HG03066 (cell line): ENCODE measurements around the gene CCDC146.
A peak's percentile ranks its signal among the peaks of the same experiment; 100 is the strongest.
"Not testable (repeated sequence)": the region's sequence is repeated elsewhere in the genome, so short reads cannot be mapped to it uniquely, and the experiment has no call there.

Experiments used
- ATAC-seq: cut with Tn5 transposase; IDR thresholded peaks from one replicate; pipeline ENCODE4 v1.9.1; 2021; ENCODE audit warnings: low read depth; ENCODE audit not compliant: unreplicated experiment

Gene CCDC146

GRCh38 chr7:77138668-77139067 lies 16.3 kb downstream of the CCDC146 start:
- not testable (repeated sequence) for ATAC-seq

- not testable (repeated sequence) for ATAC-seq
These were observed 17.9 kb downstream of the CCDC146 start for GRCh38 chr7:77140291-77140690.

GRCh38 chr7:77152232-77152631 lies 29.8 kb downstream of the CCDC146 start:
- ATAC-seq, result not testable (repeated sequence)

- peak; percentile 49 for ATAC-seq
These were observed 32.6 kb downstream of the CCDC146 start for GRCh38 chr7:77154917-77155464.

GRCh38 chr7:77155601-77156377 lies 33.4 kb downstream of the CCDC146 start:
- ATAC-seq, result not testable (repeated sequence)

- ATAC-seq, result peak; percentile 82
These were observed 34.6 kb downstream of the CCDC146 start for GRCh38 chr7:77157034-77157433.

- peak; percentile 58 for ATAC-seq
These were observed 35.0 kb downstream of the CCDC146 start for GRCh38 chr7:77157446-77157845.

- not testable (repeated sequence) for ATAC-seq
These were observed 48.7 kb downstream of the CCDC146 start for GRCh38 chr7:77171073-77171472.

- ATAC-seq, result not testable (repeated sequence)
These were observed 50.2 kb downstream of the CCDC146 start for GRCh38 chr7:77172437-77173172.

GRCh38 chr7:77174418-77174817 lies 52.0 kb downstream of the CCDC146 start:
- ATAC-seq, result not testable (repeated sequence)

GRCh38 chr7:77175274-77175800 lies 52.9 kb downstream of the CCDC146 start:
- ATAC-seq, result not testable (repeated sequence)

GRCh38 chr7:77177321-77177904 lies 55.0 kb downstream of the CCDC146 start:
- not testable (repeated sequence) for ATAC-seq

- not testable (repeated sequence) for ATAC-seq
These were observed 55.6 kb downstream of the CCDC146 start for GRCh38 chr7:77178024-77178423.

- no peak for ATAC-seq
These were observed 58.7 kb downstream of the CCDC146 start for GRCh38 chr7:77181015-77181595.

- no peak for ATAC-seq
These were observed 59.3 kb downstream of the CCDC146 start for GRCh38 chr7:77181734-77182133.

GRCh38 chr7:77182261-77182660 lies 59.8 kb downstream of the CCDC146 start:
- ATAC-seq, result no peak

GRCh38 chr7:77184463-77184862 lies 62.0 kb downstream of the CCDC146 start:
- ATAC-seq, result no peak

- ATAC-seq, result no peak
These were observed 62.6 kb downstream of the CCDC146 start for GRCh38 chr7:77184990-77185389.

GRCh38 chr7:77185866-77186265 lies 63.5 kb downstream of the CCDC146 start:
- ATAC-seq, result no peak

GRCh38 chr7:77188731-77189437 lies 66.5 kb downstream of the CCDC146 start:
- no peak for ATAC-seq
